Measurements from ENCODE around the gene ADAMTS17.

ADAMTS17 gene

GRCh38 chr15:100026041-100026440 is 315.7 kb downstream of the ADAMTS17 start:
- H4K20me1 ChIP-seq (ENCODE audit: insufficient read depth, low read length), result no peaks in the 10 kb centered on the region
- no peak overlapping the region for H3K9ac ChIP-seq (ENCODE audit: low read length)
- no peaks in the 10 kb centered on the region for H3K4me1 ChIP-seq (ENCODE audit: low read length)
- no peak overlapping the region for H3K4me2 ChIP-seq (ENCODE audit: low read length)
- no peak overlapping the region for H3K27ac ChIP-seq (ENCODE audit: low read length)
- 0 out of 2 replicates have a peak, but pooled peaks cover 3% of the 10 kb centered on the region for H3K27me3 ChIP-seq (ENCODE audit: low read depth, low read length)
- H3K4me3 ChIP-seq (ENCODE audit: low read length), result no peak overlapping the region
- H3K36me3 ChIP-seq (replicated peaks; ENCODE audit: low read depth, low read length), result no peaks in the 10 kb centered on the region
- no peaks in the 10 kb centered on the region for H3K9me3 ChIP-seq (ENCODE audit: insufficient read depth, low read length)
- TF ChIP-seq EZH2phosphoT487 (IDR thresholded peaks at IDR 0.05; ENCODE audit: low read depth), result no peak
- TF ChIP-seq CTCF (IDR thresholded peaks at IDR 0.05; ENCODE audit: low read depth, low read length), result no peak
- no peaks in the 10 kb centered on the region for H3K79me2 ChIP-seq (ENCODE audit: low read length)
- no peak overlapping the region for H2AFZ ChIP-seq (ENCODE audit: low read depth, low read length)

- Histone ChIP-seq H3K27ac (ENCODE audit: low read length) (no peak overlapping the region), H3K9me3 (ENCODE audit: insufficient read depth, low read length) (no peaks in the 10 kb centered on the region), H3K9ac (ENCODE audit: low read length) (no peak overlapping the region), H3K4me1 (ENCODE audit: low read length) (no peaks in the 10 kb centered on the region), H3K4me2 (ENCODE audit: low read length) (no peak overlapping the region), H3K79me2 (ENCODE audit: low read length) (no peaks in the 10 kb centered on the region), H2AFZ (ENCODE audit: low read depth, low read length) (no peak overlapping the region), H3K36me3 (replicated peaks; ENCODE audit: low read depth, low read length) (no peaks in the 10 kb centered on the region), H3K27me3 (ENCODE audit: low read depth, low read length) (peaks cover 6% of the 10 kb centered on the region; the same call in 1 of the 2 replicates), H3K4me3 (ENCODE audit: low read length) (no peak overlapping the region), H4K20me1 (ENCODE audit: insufficient read depth, low read length) (no peaks in the 10 kb centered on the region)
- TF ChIP-seq CTCF (IDR thresholded peaks at IDR 0.05; ENCODE audit: low read depth, low read length), result no peak
- TF ChIP-seq EZH2phosphoT487 (IDR thresholded peaks at IDR 0.05; ENCODE audit: low read depth), result no peak
Observed at GRCh38 chr15:100022806-100023205, 319.0 kb downstream of the ADAMTS17 start.

GRCh38 chr15:100022391-100022790 is 319.4 kb downstream of the ADAMTS17 start:
- Histone ChIP-seq H4K20me1 (ENCODE audit: insufficient read depth, low read length) (no peaks in the 10 kb centered on the region), H3K9me3 (ENCODE audit: insufficient read depth, low read length) (no peaks in the 10 kb centered on the region), H3K27me3 (ENCODE audit: low read depth, low read length) (peaks cover 6% of the 10 kb centered on the region; the same call in 1 of the 2 replicates), H3K4me3 (ENCODE audit: low read length) (no peak overlapping the region), H3K4me2 (ENCODE audit: low read length) (no peak overlapping the region), H3K27ac (ENCODE audit: low read length) (no peak overlapping the region), H3K79me2 (ENCODE audit: low read length) (no peaks in the 10 kb centered on the region), H2AFZ (ENCODE audit: low read depth, low read length) (no peak overlapping the region), H3K36me3 (replicated peaks; ENCODE audit: low read depth, low read length) (no peaks in the 10 kb centered on the region), H3K9ac (ENCODE audit: low read length) (no peak overlapping the region), H3K4me1 (ENCODE audit: low read length) (no peaks in the 10 kb centered on the region)
- TF ChIP-seq EZH2phosphoT487 (IDR thresholded peaks at IDR 0.05; ENCODE audit: low read depth), result no peak

- no peaks in the 10 kb centered on the region for H3K79me2 ChIP-seq (ENCODE audit: low read length)
- no peak overlapping the region for H2AFZ ChIP-seq (ENCODE audit: low read depth, low read length)
- H3K27ac ChIP-seq (ENCODE audit: low read length), result no peak overlapping the region
- no peaks in the 10 kb centered on the region for H4K20me1 ChIP-seq (ENCODE audit: insufficient read depth, low read length)
- no peaks in the 10 kb centered on the region for H3K4me1 ChIP-seq (ENCODE audit: low read length)
- no peak for TF ChIP-seq EZH2phosphoT487 (IDR thresholded peaks at IDR 0.05; ENCODE audit: low read depth)
- no peak for TF ChIP-seq CTCF (IDR thresholded peaks at IDR 0.05; ENCODE audit: low read depth, low read length)
- H3K9ac ChIP-seq (ENCODE audit: low read length), result no peak overlapping the region
- peaks cover 6% of the 10 kb centered on the region; the same call in 1 of the 2 replicates for H3K27me3 ChIP-seq (ENCODE audit: low read depth, low read length)
- no peaks in the 10 kb centered on the region for H3K9me3 ChIP-seq (ENCODE audit: insufficient read depth, low read length)
- H3K4me3 ChIP-seq (ENCODE audit: low read length), result no peak overlapping the region
- no peaks in the 10 kb centered on the region for H3K36me3 ChIP-seq (replicated peaks; ENCODE audit: low read depth, low read length)
- H3K4me2 ChIP-seq (ENCODE audit: low read length), result no peak overlapping the region
Observed at GRCh38 chr15:100021653-100022052, 320.1 kb downstream of the ADAMTS17 start.

Data from OCI-LY3 (cell line).